A673 (cell line): ENCODE results near the gene GBP1. TPM values are rescaled to one million over a fixed set of nuclear protein-coding genes. Genes with fewer than 3 reads are reported as not detected.
"Not testable (repeated sequence)": the region's sequence is repeated elsewhere in the genome, so short reads cannot be mapped to it uniquely, and the experiment has no call there.

Experiments
- BruUV-seq: library from RNA; stranded (reverse); fragments of 400-500 nt; replicated peaks from 2 replicates; lab custom pipeline; 2021; lab: Mats Ljungman, UMichigan
- CTCF ChIA-PET: fragments of 300-600 bp; sonication (Branson Sonifier 250); formaldehyde crosslinking; loops from one replicate; lab custom pipeline; 2022; ENCODE audit warnings: antibody characterized with exemption; lab: Charles Lee
- POLR2A ChIA-PET: fragments of 300-600 bp; sonication (Branson Sonifier 250); formaldehyde crosslinking; loops from one replicate; lab custom pipeline; 2022; ENCODE audit warnings: antibody characterized with exemption; ENCODE audit not compliant: low non-redundant PET; lab: Charles Lee
- DNase-seq: peaks from one replicate; pipeline ENCODE4 v3.0.0-alpha.2; 2015; ENCODE audit warnings: low spot score
- H3K27ac ChIP-seq: fragments of 200-600 bp; sonication (generic); 2 replicates; pipeline ENCODE4 v1.5.1; 2016; ENCODE audit warnings: mixed run types, low read depth, mild to moderate bottlenecking, mixed read lengths, antibody characterized with exemption, low read length; ENCODE audit not compliant: poor library complexity, severe bottlenecking
- H3K27me3 ChIP-seq: fragments of 200-600 bp; sonication (generic); replicated peaks from 2 replicates; pipeline ENCODE4 v1.6.1; 2017; ENCODE audit warnings: mixed run types, low read depth, mild to moderate bottlenecking, mixed read lengths, antibody characterized with exemption, low read length; ENCODE audit not compliant: insufficient read depth, poor library complexity
- H3K36me3 ChIP-seq: fragments of 200-600 bp; sonication (generic); 2 replicates; pipeline ENCODE4 v1.6.1; 2016; ENCODE audit warnings: mixed run types, mild to moderate bottlenecking, mixed read lengths, antibody characterized with exemption, low read length; ENCODE audit not compliant: insufficient read depth, poor library complexity, severe bottlenecking
- H3K4me1 ChIP-seq: fragments of 200-600 bp; sonication (generic); 2 replicates; pipeline ENCODE4 v1.6.1; 2017; ENCODE audit warnings: mixed run types, mild to moderate bottlenecking, mixed read lengths, antibody characterized with exemption, low read length; ENCODE audit not compliant: insufficient read depth, poor library complexity, severe bottlenecking
- H3K4me3 ChIP-seq: fragments of 200-600 bp; sonication (generic); 2 replicates; pipeline ENCODE4 v1.5.1; 2016; ENCODE audit warnings: low read depth, mixed run types, mild to moderate bottlenecking, mixed read lengths, low read length; ENCODE audit not compliant: poor library complexity, severe bottlenecking
- H3K9me3 ChIP-seq: fragments of 200-600 bp; sonication (generic); 2 replicates; pipeline ENCODE4 v1.6.1; 2016; ENCODE audit warnings: mixed run types, low read depth, mild to moderate bottlenecking, mixed read lengths, antibody characterized with exemption, low read length; ENCODE audit not compliant: poor library complexity, severe bottlenecking
- EZH2 ChIP-seq: fragments of 200-600 bp; sonication (generic); IDR thresholded peaks from 2 replicates; pipeline ENCODE4 v1.6.1; 2017; ENCODE audit warnings: borderline replicate concordance, low read depth, mild to moderate bottlenecking, mixed read lengths, antibody characterized with exemption, low read length; ENCODE audit not compliant: poor library complexity, severe bottlenecking
- intact Hi-C: fragments of 100-400 bp; cut with micrococcal nuclease; formaldehyde crosslinking; loops from one replicate; pipeline ENCODE4 v1.10.0; 2022; ENCODE audit not compliant: unreplicated experiment
- total RNA-seq: library from RNA; stranded (reverse); gene quantifications from 2 replicates; pipeline ENCODE4 v1.2.3, GENCODE V29; 2021
- TF ChIP-seq, protein P1 (sequence below): fragments of 300-800, 200-600 bp; sonication (generic); conservative IDR thresholded peaks from 2 replicates; pipeline ENCODE4 v1.5.1; 2017; ENCODE audit warnings: low read depth, mild to moderate bottlenecking, antibody characterized with exemption, low read length, moderate library complexity, mixed read lengths

GBP1 gene
- total RNA-seq, 1 experiment from 2014 or later: 10.1 TPM

DNA sequence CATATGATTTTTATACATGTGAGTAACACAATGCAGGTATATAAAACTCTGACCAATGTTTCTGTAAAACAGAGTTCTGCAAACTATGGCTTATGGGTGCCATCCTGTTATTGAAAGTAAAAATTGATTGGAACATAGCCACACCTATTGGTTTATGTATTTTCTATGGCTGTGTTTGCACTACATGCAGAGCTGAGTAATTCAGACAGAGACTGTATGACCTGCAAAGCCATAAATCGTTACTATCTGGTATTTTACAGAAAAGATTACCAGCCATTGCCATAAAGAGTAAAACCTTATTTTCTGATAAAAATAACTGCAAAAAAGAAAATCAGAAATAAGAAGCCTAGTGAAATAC, 13.1 kb downstream of the GBP1 start:
- no peaks in the 10 kb centered on the region for H3K9me3 ChIP-seq
- no peaks in the 10 kb centered on the region for H3K4me1 ChIP-seq
- BruUV-seq: no TSS peak
- H3K4me3 ChIP-seq: no peak overlapping the region
- intact Hi-C loops: no loop called here
- DNase-seq: no peak
- TF ChIP-seq, protein P1, sequence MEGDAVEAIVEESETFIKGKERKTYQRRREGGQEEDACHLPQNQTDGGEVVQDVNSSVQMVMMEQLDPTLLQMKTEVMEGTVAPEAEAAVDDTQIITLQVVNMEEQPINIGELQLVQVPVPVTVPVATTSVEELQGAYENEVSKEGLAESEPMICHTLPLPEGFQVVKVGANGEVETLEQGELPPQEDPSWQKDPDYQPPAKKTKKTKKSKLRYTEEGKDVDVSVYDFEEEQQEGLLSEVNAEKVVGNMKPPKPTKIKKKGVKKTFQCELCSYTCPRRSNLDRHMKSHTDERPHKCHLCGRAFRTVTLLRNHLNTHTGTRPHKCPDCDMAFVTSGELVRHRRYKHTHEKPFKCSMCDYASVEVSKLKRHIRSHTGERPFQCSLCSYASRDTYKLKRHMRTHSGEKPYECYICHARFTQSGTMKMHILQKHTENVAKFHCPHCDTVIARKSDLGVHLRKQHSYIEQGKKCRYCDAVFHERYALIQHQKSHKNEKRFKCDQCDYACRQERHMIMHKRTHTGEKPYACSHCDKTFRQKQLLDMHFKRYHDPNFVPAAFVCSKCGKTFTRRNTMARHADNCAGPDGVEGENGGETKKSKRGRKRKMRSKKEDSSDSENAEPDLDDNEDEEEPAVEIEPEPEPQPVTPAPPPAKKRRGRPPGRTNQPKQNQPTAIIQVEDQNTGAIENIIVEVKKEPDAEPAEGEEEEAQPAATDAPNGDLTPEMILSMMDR: no peak
- no peak for TF ChIP-seq EZH2
- CTCF ChIA-PET: no interaction called here
- H3K36me3 ChIP-seq: no peaks in the 10 kb centered on the region
- POLR2A ChIA-PET: no interaction called here
- no peak overlapping the region for H3K27ac ChIP-seq
- H3K27me3 ChIP-seq: no peaks in the 10 kb centered on the region

DNA sequence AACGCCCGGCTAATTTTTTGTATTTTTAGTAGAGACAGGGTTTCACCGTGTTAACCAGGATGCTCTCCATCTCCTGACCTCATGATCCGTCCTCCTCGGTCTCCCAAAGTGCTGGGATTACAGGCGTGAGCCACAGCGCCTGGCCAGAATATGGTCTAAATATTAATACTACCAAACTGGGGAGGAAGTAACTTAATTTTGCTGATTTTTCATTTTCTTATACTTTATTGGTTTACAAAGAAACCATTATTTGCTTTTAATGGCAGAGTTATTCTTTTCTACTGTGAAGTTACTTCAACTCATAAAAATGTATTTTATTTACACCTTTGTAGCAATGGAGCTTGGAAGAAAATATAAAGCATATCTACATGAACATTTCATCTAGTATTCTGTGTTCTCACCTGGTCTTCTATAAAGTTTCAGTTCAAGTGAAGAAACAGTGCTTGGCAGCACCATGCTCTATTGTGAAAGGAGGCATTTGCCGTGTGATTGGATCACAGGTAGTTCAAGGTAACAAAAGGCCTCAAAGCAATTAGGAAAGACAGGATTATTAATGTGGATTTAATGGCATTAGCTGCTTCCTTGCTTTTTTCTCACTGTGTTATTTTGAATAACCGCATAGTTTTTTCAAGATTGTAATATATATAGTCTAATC, 13.6 kb downstream of the GBP1 start:
- H3K27me3 ChIP-seq: no peaks in the 10 kb centered on the region
- H3K4me1 ChIP-seq: no peaks in the 10 kb centered on the region
- no peak overlapping the region for H3K27ac ChIP-seq
- TF ChIP-seq, protein P1: no peak
- TF ChIP-seq EZH2: no peak
- POLR2A ChIA-PET: no interaction called here
- no peak for DNase-seq
- CTCF ChIA-PET: no interaction called here
- no peak overlapping the region for H3K4me3 ChIP-seq
- H3K9me3 ChIP-seq: no peaks in the 10 kb centered on the region
- no TSS peak for BruUV-seq
- H3K36me3 ChIP-seq: no peaks in the 10 kb centered on the region
- intact Hi-C loops: no loop called here

DNA sequence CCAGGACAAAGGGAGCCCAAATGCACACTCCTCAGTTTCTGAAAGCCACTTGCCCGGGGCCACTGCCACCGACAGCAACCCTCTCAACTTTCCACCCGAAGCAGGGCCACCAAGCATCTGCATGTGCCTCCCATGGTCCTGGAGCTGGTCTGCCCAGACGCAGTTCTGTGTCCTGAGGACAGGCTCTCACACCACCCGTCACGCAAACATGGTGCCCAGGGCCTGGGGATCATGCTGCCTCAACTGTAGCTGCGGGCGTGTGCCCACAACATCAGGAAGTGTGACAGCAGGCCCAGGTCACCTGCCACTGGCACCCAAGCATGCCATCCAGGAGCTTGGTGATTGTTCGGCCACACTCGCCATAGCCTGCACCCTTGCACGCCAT, 14.4 kb downstream of the GBP1 start:
- Histone ChIP-seq H3K4me1 (no peaks in the 10 kb centered on the region), H3K27ac (no peak overlapping the region), H3K9me3 (no peaks in the 10 kb centered on the region), H3K27me3 (no peaks in the 10 kb centered on the region), H3K4me3 (no peak overlapping the region), H3K36me3 (no peaks in the 10 kb centered on the region)
- intact Hi-C loops: no loop called here
- DNase-seq: no peak
- TF ChIP-seq EZH2: no peak
- TF ChIP-seq, protein P1: no peak
- CTCF ChIA-PET: no interaction called here
- POLR2A ChIA-PET: no interaction called here
- BruUV-seq: no TSS peak

DNA sequence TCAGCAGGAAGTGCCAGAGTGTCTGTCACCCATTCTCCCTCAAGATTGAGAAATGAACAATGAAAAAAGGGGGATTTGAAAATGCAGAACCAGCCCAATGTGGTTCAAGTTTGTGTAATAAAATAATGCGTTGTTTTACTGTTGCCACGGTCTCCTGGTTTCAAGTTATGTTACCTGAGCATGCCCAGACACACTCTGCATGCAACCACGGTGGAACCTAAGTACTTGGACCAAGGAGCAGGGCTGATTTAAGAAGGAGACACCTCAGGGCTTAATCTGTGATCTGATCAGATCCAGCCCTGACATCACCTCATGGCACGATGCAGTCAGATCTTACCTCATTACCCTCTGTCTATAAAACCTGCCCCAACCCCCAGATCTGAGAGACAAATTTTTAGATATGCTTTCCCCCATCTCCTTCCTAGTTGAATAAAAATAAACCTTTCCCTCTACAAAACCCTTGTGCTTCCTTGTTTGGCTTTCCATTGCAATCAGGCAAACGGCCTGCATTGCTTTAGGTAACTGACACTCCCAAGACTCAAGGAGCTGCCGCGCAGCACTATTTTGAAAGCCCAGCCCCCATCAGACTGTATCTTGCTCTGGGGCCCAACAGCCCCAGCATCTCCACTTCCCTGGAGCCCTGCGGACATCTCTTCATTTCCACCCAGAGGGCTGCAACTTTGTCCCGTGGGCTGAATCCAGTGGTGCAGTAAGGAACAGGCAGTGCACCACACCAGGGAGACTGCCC, 14.9 kb downstream of the GBP1 start:
- POLR2A ChIA-PET, intact Hi-C loops, H3K27ac ChIP-seq, H3K4me1 ChIP-seq, H3K9me3 ChIP-seq, CTCF ChIA-PET, H3K36me3 ChIP-seq, DNase-seq, H3K27me3 ChIP-seq, BruUV-seq, H3K4me3 ChIP-seq: not testable (repeated sequence)

DNA sequence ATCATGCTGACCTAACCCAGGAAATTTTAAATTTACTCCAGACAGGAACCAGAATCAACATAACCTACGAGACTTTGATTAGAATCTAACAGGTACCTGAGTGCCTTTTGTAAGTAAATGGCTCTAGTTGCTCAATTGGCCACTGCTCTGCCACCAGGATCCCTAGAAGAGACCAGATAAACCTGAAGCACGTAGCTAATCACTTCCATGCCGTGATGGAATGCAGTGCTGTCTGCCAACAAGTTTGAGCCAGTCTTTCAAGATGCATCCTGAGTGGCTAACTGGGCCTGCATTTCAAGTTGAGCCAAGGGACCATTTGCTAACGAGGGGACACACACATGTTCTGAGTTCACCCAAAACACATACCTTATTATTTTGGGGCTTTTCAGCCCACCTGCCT, 15.8 kb downstream of the GBP1 start:
- H3K27me3 ChIP-seq, H3K36me3 ChIP-seq, intact Hi-C loops, H3K27ac ChIP-seq, BruUV-seq, POLR2A ChIA-PET, H3K4me1 ChIP-seq, H3K4me3 ChIP-seq, H3K9me3 ChIP-seq, CTCF ChIA-PET, DNase-seq: not testable (repeated sequence)
